AG09309 (cell line): ENCODE results near the gene LRRC8D.

ENCODE experiments used
- DNase-seq: peaks from one replicate; pipeline ENCODE4 v3.0.0-alpha.2; 2010; ENCODE audit warnings: low read depth
- H3K4me3 ChIP-seq: 2 replicates; pipeline ENCODE4 v1.5.1; 2011; ENCODE audit warnings: mild to moderate bottlenecking, low read depth, low read length, moderate library complexity; ENCODE audit not compliant: control insufficient read depth
- TF ChIP-seq, protein P1 (sequence below): IDR thresholded peaks from 2 replicates; pipeline ENCODE4 v1.5.1; 2011; ENCODE audit warnings: mild to moderate bottlenecking, low read depth, low read length, inconsistent platforms; ENCODE audit not compliant: insufficient read depth, control insufficient read depth; ENCODE audit errors: missing control alignments

The LRRC8D gene

DNA sequence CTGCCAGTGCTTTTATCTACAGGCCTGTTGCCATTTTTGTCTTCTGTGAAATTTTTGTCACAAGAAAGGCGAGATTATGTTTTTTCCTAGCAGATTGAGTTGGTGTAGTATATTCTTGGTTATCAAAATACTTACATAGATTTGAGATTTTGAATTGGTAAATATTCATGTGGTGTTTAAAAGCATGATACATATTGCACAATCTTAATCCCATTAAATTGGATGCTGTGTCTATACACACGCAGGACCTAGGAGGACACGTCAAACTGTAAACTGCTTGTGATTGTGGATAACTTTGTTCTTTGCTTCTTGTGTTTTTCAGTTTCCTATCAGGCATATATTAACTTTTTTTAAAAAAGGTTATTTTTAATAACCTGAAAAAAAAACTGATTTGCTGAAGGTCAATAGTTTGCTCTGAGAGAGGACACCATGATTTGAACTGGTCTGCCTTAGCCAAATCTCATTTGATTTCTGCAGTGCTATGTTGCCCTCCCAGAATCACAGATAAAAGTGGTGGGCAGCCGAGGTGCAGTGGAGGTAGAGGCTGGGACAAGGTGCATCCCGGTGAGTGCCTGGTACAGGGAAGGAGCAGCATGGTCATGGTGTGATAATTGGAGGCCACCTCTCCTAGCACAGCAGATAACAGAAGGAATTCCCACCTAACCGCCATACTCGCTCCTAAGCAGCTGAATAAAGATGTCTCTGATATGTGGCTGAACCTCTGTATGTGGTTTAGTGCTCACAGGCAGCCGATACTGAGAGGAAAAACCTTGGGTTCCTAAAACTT lies 76.7 kb downstream of the LRRC8D start:
- H3K4me3 ChIP-seq: no peak overlapping the region
- TF ChIP-seq, protein P1, sequence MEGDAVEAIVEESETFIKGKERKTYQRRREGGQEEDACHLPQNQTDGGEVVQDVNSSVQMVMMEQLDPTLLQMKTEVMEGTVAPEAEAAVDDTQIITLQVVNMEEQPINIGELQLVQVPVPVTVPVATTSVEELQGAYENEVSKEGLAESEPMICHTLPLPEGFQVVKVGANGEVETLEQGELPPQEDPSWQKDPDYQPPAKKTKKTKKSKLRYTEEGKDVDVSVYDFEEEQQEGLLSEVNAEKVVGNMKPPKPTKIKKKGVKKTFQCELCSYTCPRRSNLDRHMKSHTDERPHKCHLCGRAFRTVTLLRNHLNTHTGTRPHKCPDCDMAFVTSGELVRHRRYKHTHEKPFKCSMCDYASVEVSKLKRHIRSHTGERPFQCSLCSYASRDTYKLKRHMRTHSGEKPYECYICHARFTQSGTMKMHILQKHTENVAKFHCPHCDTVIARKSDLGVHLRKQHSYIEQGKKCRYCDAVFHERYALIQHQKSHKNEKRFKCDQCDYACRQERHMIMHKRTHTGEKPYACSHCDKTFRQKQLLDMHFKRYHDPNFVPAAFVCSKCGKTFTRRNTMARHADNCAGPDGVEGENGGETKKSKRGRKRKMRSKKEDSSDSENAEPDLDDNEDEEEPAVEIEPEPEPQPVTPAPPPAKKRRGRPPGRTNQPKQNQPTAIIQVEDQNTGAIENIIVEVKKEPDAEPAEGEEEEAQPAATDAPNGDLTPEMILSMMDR: no peak
- no peak for DNase-seq

DNA sequence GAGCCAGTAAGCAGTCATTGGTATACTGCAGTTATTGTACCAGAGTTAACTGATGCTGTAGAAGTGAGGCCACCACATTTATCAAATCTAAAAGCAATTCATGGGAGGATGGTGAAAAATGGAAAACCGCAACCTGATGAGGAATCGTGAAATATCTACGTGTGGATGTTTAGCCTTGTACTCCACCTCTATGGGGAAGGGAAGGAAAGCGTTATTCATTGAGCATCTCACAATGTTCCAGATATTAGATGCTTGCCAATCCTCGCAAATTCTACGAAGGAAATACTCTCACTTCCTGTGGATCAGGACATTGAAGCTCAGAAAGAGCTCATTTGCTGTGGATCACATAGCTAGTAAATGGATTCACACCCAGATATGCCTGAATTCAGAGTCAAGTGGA lies 77.3 kb downstream of the LRRC8D start:
- no peak overlapping the region for H3K4me3 ChIP-seq
- DNase-seq: no peak
- TF ChIP-seq, protein P1: no peak

DNA sequence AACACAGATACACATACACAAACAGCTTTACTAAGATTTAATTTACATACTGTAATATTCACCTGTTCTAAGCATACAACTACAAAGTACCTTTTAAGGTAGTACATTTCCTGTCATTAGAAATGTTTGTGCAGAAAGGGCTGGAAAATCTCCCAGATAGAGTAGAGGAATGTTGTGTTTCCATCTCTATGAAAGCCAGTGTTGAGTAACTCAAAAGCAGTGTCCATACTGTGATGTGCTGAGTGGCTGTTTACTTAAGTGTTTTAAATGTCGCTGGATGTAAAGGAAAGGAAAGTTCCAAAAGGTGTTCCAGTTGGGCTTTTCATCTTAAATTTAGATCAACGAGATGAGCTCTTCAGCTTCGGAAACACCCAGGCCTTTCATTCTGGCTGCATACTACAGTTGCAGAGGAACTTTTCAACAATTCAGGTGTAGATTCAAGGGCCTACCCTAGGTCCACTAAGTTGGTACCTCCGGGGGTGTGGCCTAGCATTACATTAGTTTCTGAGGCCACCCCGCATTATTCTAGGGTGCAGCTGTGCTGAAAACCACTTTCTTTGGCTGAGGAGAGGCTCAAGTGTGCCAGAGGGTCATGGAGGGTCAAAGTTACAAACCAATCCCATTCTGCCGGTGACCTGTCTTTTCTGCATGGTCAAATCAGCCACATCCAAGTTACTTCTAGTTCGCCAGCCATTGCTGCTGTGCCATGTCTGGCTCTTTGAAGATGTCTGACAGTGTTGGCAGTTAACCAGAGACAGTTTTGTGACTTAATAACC lies 78.1 kb downstream of the LRRC8D start:
- DNase-seq: no peak
- H3K4me3 ChIP-seq: no peak overlapping the region
- TF ChIP-seq, protein P1: no peak

DNA sequence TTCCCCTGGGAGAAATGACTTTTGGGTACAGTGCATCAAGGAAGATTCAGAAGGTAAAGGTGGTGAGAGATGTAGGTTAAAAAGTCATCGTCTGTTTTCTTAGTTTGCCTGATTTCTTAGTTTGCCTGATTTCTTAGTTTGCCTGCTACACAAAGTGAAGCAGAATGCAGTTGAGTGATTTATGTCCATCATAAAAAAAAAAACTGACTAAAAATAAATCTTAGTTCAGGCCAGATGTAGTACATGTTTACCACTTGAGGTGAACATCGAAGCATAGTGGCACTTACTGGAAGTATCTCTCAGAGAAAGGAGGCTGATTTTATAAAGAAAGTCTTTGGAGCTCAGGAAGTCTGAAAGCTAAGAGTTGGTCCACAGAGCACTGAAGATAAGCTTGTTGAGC lies 79.5 kb downstream of the LRRC8D start:
- no peak overlapping the region for H3K4me3 ChIP-seq
- TF ChIP-seq, protein P1: no peak
- DNase-seq: no peak

DNA sequence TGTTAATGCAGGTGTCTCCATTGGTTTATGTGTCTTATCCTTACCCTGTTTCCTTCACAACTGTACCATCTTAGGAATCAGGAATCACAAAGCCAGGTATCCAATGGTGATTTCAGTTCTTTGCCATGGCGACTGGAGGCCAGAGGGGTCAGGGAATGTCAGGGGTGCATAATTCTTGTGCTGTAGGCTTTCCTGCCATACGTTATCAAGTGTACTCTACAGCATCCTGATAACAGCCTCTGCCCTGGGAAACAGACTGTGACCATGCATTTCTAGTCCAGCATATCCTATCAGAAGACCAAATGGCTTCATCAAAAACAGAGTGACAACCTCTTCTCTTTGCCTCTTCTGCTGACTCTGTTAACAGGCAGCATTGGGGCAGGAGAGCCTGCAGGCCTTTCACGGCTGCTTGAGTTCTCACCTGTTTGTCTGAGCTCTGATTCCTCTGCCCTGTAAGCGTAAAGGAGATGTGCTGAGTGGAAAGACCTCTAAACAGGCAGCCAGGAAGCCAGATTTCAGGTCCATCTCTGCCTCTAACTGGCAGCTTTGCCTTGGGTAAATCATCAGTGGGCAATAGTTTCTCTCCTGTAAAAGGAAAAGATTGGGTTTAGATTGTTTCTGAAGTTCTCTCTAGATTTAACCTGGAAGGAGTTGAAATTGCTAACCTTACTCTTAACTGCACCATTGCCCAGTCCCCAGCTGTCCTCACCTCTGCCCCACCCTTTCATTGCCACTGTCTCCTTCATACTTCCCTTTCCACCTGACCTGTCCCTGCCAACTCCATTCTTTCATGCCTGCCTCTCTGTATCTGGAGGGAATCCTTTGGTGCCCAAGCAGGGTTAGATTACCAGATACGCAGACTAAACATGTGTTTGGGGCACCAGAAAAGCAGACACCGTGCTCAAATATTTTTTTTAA lies 80.2 kb downstream of the LRRC8D start:
- DNase-seq: no peak
- TF ChIP-seq, protein P1: no peak
- H3K4me3 ChIP-seq: no peak overlapping the region
